ENCODE data around the gene CCDC91. TPM values are rescaled to one million over a fixed set of nuclear protein-coding genes. Genes with fewer than 3 reads are reported as not detected.

The CCDC91 gene
- total RNA-seq, 3 donors from 2014 or later = 25.0 to 42.5 (median 27.8) TPM

DNA sequence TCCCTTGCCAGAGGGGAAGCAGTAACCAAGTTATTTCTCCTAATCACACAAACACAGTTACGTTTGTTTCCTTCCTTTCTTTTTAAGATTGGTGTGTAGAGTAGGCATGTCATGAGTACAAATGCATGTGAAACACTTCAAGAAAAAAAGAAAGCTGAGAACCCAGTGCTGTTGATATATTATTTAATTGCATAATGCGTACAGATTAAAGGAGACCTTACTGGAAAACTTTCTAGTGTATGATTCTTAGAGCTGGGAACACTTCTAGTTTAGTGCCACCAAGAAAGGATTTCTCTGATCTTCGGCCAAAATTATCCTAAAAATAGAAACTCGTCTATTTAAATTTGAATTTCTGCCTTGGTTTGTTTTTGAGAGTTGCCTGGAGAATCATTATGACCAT, 365.5 kb downstream of the CCDC91 start:
- TF ChIP-seq, protein P1, sequence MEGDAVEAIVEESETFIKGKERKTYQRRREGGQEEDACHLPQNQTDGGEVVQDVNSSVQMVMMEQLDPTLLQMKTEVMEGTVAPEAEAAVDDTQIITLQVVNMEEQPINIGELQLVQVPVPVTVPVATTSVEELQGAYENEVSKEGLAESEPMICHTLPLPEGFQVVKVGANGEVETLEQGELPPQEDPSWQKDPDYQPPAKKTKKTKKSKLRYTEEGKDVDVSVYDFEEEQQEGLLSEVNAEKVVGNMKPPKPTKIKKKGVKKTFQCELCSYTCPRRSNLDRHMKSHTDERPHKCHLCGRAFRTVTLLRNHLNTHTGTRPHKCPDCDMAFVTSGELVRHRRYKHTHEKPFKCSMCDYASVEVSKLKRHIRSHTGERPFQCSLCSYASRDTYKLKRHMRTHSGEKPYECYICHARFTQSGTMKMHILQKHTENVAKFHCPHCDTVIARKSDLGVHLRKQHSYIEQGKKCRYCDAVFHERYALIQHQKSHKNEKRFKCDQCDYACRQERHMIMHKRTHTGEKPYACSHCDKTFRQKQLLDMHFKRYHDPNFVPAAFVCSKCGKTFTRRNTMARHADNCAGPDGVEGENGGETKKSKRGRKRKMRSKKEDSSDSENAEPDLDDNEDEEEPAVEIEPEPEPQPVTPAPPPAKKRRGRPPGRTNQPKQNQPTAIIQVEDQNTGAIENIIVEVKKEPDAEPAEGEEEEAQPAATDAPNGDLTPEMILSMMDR (IDR thresholded peaks at IDR 0.05) = no peak
- ATAC-seq (no peak), DNase-seq (no peak)
- intact Hi-C loops (cut with DNase I, micrococcal nuclease) = no loop called here
- H3K36me3 ChIP-seq (ENCODE audit: low read depth) = no peaks in the 10 kb centered on the region
- H3K9me3 ChIP-seq = no peaks in the 10 kb centered on the region
- H3K4me1 ChIP-seq (ENCODE audit: low read depth) = no peaks in the 10 kb centered on the region
- no peak overlapping the region for H3K4me3 ChIP-seq

DNA sequence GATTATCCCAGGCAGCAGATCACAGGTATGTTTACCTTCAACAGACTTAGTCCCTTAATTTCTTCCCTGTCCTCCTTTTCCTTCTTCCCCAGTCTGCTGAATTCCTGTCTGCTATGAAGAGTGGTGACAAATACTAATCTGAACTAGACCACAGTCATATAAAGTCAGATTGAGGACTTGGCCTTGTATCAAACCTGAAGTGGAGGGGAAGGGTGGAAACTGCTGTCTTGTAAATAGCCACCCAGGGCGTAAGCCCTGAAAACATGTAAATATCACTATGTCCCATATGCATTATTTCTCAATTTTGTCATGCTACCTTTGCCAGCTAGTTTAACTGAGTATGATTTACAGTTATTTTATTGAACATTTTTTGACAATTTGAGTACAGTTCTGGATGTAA, 368.0 kb downstream of the CCDC91 start:
- TF ChIP-seq, protein P1 (IDR thresholded peaks at IDR 0.05) = no peak
- ATAC-seq (no peak), DNase-seq (no peak)
- intact Hi-C loops (cut with DNase I, micrococcal nuclease) = no loop called here
- no peaks in the 10 kb centered on the region for H3K9me3 ChIP-seq
- H3K4me1 ChIP-seq (ENCODE audit: low read depth) = no peaks in the 10 kb centered on the region
- no peak overlapping the region for H3K4me3 ChIP-seq
- no peaks in the 10 kb centered on the region for H3K36me3 ChIP-seq (ENCODE audit: low read depth)

DNA sequence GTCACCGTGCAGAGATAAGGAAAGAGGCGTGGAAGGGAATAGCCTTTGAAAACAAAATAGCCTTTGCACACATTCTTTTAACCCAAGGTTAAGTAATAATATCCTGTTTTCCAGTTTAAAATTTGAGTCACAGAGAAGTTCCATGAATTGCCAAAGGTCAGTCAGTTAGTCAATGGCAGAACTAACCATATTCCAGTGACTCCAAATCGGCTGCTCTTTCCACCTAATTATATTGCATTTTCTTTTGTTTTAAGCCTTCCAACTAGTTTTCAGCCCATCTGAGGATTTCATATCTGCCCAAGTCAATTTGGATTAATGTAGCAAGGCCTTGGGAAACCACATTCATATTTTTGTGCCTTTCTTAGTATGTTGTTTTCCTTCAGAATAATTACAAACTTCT, 373.0 kb downstream of the CCDC91 start:
- DNase-seq (no peak), ATAC-seq (no peak)
- intact Hi-C loops (cut with DNase I, micrococcal nuclease) = no loop called here
- no peaks in the 10 kb centered on the region for H3K4me1 ChIP-seq (ENCODE audit: low read depth)
- TF ChIP-seq, protein P1 (IDR thresholded peaks at IDR 0.05) = no peak
- no peaks in the 10 kb centered on the region for H3K36me3 ChIP-seq (ENCODE audit: low read depth)
- H3K9me3 ChIP-seq = no peaks in the 10 kb centered on the region
- H3K4me3 ChIP-seq = no peak overlapping the region

DNA sequence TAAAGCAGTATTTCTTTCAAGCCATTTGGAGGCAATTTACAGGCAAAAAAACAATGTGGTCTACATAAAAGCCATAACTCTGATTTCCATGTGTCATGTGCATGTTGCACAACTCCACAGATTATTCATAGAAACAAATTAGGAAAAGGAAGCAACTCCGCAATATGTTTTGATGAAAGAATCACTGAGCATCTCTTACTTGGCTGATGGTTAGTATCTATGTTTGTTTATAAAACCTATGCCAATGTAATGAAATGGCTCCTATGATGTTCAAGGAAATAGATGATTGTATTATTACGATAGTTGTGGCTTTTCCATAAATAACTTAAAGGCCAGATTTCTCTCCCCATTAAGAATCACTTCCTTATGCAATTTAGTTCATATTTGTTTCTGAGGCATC, 373.7 kb downstream of the CCDC91 start:
- Histone ChIP-seq H3K4me3 (no peak overlapping the region), H3K4me1 (ENCODE audit: low read depth) (no peaks in the 10 kb centered on the region), H3K36me3 (ENCODE audit: low read depth) (no peaks in the 10 kb centered on the region), H3K9me3 (no peaks in the 10 kb centered on the region)
- no peak for ATAC-seq
- no peak for DNase-seq
- intact Hi-C loops (cut with DNase I, micrococcal nuclease) = no loop called here
- TF ChIP-seq, protein P1 (IDR thresholded peaks at IDR 0.05) = no peak

DNA sequence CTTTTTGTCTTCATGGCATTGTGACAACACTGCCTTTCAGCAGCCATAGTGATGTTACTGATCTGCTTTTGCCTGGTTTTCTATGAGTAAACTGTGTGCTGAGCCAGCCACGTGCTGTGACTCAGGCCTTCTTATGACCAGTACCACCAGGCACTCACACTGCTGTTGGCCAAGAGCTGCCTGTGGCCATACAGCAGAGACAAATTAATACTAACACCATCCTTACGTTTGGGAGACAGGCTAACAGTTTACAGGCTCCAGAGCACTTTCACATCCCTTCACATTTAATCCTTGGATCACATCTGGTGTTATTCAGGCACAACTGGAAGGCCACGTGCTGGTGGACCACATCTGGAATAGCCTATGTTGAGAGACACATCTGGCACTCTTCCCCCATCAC, 377.9 kb downstream of the CCDC91 start:
- ATAC-seq (peak; percentile 35), DNase-seq (peak in 1 of 3 donors; percentile 48)
- Histone ChIP-seq H3K4me3 (no peak overlapping the region), H3K4me1 (ENCODE audit: low read depth) (no peaks in the 10 kb centered on the region), H3K9me3 (no peaks in the 10 kb centered on the region), H3K36me3 (ENCODE audit: low read depth) (no peaks in the 10 kb centered on the region)
- intact Hi-C loops (cut with DNase I, micrococcal nuclease) = no loop called here
- TF ChIP-seq, protein P1 (IDR thresholded peaks at IDR 0.05) = no peak

DNA sequence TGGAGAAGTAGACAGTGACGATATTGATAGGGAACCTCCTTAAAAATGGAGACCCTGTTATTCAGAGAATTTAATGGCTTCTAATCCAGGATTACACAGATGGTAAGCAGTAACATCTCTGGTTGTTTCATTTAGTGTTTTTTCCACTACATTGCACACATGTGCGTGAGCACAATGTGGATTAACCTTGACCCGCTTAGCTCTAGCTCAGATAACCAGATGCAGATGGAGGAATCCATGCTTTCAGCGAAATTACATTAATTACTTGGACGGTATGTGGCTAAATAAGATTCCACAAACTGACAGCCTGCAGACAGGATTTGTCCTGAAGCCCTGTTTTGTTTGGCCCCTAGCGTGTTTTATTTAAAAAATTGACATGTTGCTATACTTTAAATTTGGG, 378.4 kb downstream of the CCDC91 start:
- no peak for ATAC-seq
- Histone ChIP-seq H3K4me1 (ENCODE audit: low read depth) (no peaks in the 10 kb centered on the region), H3K4me3 (no peak overlapping the region), H3K9me3 (no peaks in the 10 kb centered on the region), H3K36me3 (ENCODE audit: low read depth) (no peaks in the 10 kb centered on the region)
- intact Hi-C loops (cut with DNase I, micrococcal nuclease) = no loop called here
- no peak for DNase-seq
- TF ChIP-seq, protein P1 (IDR thresholded peaks at IDR 0.05) = no peak

Measured in mucosa of descending colon (tissue), 3 donors.